Neural progenitor cell (in vitro differentiated cells): ENCODE data around the gene SHH. TPM values are rescaled to one million over a fixed set of nuclear protein-coding genes. Genes with fewer than 3 reads are reported as not detected.

Experiments used
- DNase-seq: peaks from one replicate; pipeline ENCODE4 v3.0.0-alpha.2; 2016; ENCODE audit warnings: low spot score
- H2AFZ ChIP-seq: fragments of 200-600 bp; sonication (generic); replicated peaks from 2 replicates; pipeline ENCODE4 v1.6.1; 2016; ENCODE audit warnings: antibody characterized with exemption
- H3F3A ChIP-seq: fragments of 200-600 bp; sonication (generic); 2 replicates; pipeline ENCODE4 v1.6.1; 2016; ENCODE audit warnings: antibody characterized with exemption, low read depth
- H3K27ac ChIP-seq: fragments of 200-600 bp; sonication (generic); 2 replicates; pipeline ENCODE4 v1.5.1; 2016; ENCODE audit warnings: mild to moderate bottlenecking
- H3K27me3 ChIP-seq: fragments of 200-600 bp; sonication (generic); 2 replicates; pipeline ENCODE4 v1.6.1; 2016; ENCODE audit warnings: mild to moderate bottlenecking, moderate library complexity
- H3K36me3 ChIP-seq: fragments of 200-600 bp; sonication (generic); 2 replicates; pipeline ENCODE4 v1.5.1; 2016
- H3K4me1 ChIP-seq: fragments of 200-600 bp; sonication (generic); 2 replicates; pipeline ENCODE4 v1.6.1; 2016; ENCODE audit warnings: mixed run types
- H3K4me2 ChIP-seq: fragments of 200-600 bp; sonication (generic); 2 replicates; pipeline ENCODE4 v1.6.1; 2016
- H3K4me3 ChIP-seq: fragments of 200-600 bp; sonication (generic); 2 replicates; pipeline ENCODE4 v1.5.1; 2016
- H3K79me2 ChIP-seq: fragments of 200-600 bp; sonication (generic); 2 replicates; pipeline ENCODE4 v1.6.1; 2016; ENCODE audit warnings: low read depth
- H3K9ac ChIP-seq: fragments of 200-600 bp; sonication (generic); 2 replicates; pipeline ENCODE4 v1.6.1; 2016
- H3K9me3 ChIP-seq: fragments of 200-600 bp; sonication (generic); 2 replicates; pipeline ENCODE4 v1.5.1; 2016; ENCODE audit warnings: low read depth
- H4K20me1 ChIP-seq: fragments of 200-600 bp; sonication (generic); 2 replicates; pipeline ENCODE4 v1.6.1; 2016; ENCODE audit warnings: low read depth
- H3K27ac Mint-ChIP-seq: 3 replicates; pipeline ENCODE4 v1.8.0; 2021; ENCODE audit warnings: mixed read lengths
- H3K27me3 Mint-ChIP-seq: 2 replicates; pipeline ENCODE4 v1.8.0; 2022; ENCODE audit warnings: low read depth, mild to moderate bottlenecking, inconsistent platforms, moderate library complexity, mixed read lengths; ENCODE audit not compliant: insufficient read depth
- H3K36me3 Mint-ChIP-seq: 3 replicates; pipeline ENCODE4 v1.8.0; 2021; ENCODE audit warnings: mixed read lengths
- H3K4me1 Mint-ChIP-seq: 3 replicates; pipeline ENCODE4 v1.8.0; 2021; ENCODE audit warnings: mixed read lengths
- H3K4me3 Mint-ChIP-seq: 3 replicates; pipeline ENCODE4 v1.8.0; 2021; ENCODE audit warnings: mild to moderate bottlenecking, moderate library complexity, mixed read lengths
- H3K9me3 Mint-ChIP-seq: 3 replicates; pipeline ENCODE4 v1.8.0; 2020; ENCODE audit warnings: mixed read lengths
- EZH2 ChIP-seq: fragments of 200-600 bp; sonication (generic); IDR thresholded peaks from 2 replicates; pipeline ENCODE4 v1.6.1; 2017; ENCODE audit warnings: antibody characterized with exemption, mild to moderate bottlenecking, moderate library complexity
- EZH2phosphoT487 ChIP-seq: fragments of 200-600 bp; sonication (generic); IDR thresholded peaks from 2 replicates; pipeline ENCODE4 v1.6.1; 2017; ENCODE audit warnings: antibody characterized with exemption
- total RNA-seq: library from RNA; depleted of rRNA; stranded (reverse); fragments of >200 nt; gene quantifications from 2 replicates; pipeline ENCODE4 v1.2.3, GENCODE V29; 2015; ENCODE audit warnings: low replicate concordance
- TF ChIP-seq, protein P1 (sequence below): fragments of 200-600 bp; sonication (generic); IDR thresholded peaks from 2 replicates; pipeline ENCODE4 v1.5.1; 2017; ENCODE audit warnings: antibody characterized with exemption, mild to moderate bottlenecking

Gene SHH
- total RNA-seq, 1 donor from 2014 or later = not detected

DNA sequence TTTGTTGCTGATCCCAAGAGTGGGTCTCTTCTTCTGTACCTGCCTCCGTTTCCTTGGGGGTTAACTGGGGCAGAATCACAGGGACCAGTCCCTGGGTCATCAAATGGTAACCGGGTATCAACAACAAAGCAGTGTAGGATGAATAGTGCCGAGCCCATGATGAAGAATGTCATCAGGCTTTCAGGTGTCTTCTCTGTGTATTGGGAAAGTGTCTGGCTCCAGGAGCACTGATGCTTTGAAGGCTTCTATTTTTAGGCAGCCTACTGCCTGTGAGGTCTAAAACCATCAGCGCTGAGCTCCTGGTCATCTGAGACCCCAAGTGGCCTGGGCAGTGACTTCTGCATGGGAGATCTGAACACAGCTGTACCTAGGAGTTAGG lies 48.2 kb upstream of the SHH start:
- no peaks in the 10 kb centered on the region for H3K9me3 ChIP-seq
- H3K27ac Mint-ChIP-seq = no peak overlapping the region
- H3K27me3 ChIP-seq = peaks cover 24% of the 10 kb centered on the region
- H4K20me1 ChIP-seq = no peaks in the 10 kb centered on the region
- no peak overlapping the region for H3K27ac ChIP-seq
- H3K4me3 Mint-ChIP-seq = no peak overlapping the region
- peaks cover 2% of the 10 kb centered on the region for H3K27me3 Mint-ChIP-seq
- H3K4me3 ChIP-seq = no peak overlapping the region
- H3K36me3 ChIP-seq = no peaks in the 10 kb centered on the region
- H3K4me2 ChIP-seq = no peak overlapping the region
- no peak for TF ChIP-seq EZH2phosphoT487
- TF ChIP-seq EZH2 = no peak
- TF ChIP-seq, protein P1, sequence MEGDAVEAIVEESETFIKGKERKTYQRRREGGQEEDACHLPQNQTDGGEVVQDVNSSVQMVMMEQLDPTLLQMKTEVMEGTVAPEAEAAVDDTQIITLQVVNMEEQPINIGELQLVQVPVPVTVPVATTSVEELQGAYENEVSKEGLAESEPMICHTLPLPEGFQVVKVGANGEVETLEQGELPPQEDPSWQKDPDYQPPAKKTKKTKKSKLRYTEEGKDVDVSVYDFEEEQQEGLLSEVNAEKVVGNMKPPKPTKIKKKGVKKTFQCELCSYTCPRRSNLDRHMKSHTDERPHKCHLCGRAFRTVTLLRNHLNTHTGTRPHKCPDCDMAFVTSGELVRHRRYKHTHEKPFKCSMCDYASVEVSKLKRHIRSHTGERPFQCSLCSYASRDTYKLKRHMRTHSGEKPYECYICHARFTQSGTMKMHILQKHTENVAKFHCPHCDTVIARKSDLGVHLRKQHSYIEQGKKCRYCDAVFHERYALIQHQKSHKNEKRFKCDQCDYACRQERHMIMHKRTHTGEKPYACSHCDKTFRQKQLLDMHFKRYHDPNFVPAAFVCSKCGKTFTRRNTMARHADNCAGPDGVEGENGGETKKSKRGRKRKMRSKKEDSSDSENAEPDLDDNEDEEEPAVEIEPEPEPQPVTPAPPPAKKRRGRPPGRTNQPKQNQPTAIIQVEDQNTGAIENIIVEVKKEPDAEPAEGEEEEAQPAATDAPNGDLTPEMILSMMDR = no peak
- no peaks in the 10 kb centered on the region for H3K4me1 Mint-ChIP-seq
- DNase-seq = no peak
- H2AFZ ChIP-seq = no peak overlapping the region
- H3K9ac ChIP-seq = no peak overlapping the region
- H3K9me3 Mint-ChIP-seq = no peaks in the 10 kb centered on the region
- no peaks in the 10 kb centered on the region for H3F3A ChIP-seq
- H3K36me3 Mint-ChIP-seq = no peaks in the 10 kb centered on the region
- no peaks in the 10 kb centered on the region for H3K79me2 ChIP-seq
- H3K4me1 ChIP-seq = no peaks in the 10 kb centered on the region

DNA sequence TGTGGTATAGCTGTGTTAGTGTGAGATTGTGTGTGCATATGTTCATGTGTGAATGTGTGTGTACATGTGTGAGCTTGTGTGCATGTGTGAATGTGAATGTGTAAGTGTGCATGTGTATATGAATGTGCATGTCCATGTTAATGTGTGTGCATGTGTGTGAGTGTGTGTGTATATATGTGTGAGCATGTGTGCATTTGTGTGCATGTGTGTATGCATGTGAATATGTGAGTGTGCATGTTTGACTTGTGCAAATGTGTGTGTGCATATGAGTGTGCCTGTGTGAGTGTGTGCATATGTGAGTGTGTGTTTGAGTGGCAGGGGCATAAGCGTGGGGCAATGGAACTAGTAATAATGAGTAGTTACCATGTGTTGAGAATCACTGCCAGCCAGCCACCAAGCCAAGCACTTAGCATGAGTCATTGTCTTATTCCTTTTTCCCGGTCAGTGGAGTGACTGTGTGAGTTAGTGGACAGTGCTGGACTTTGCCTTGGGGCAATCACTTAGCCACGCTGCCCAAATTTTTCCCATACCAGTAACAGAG lies 46.3 kb upstream of the SHH start:
- no peak overlapping the region for H2AFZ ChIP-seq
- H3K4me3 ChIP-seq = no peak overlapping the region
- H3K9ac ChIP-seq = no peak overlapping the region
- H3K27ac ChIP-seq = no peak overlapping the region
- no peak overlapping the region for H3K4me3 Mint-ChIP-seq
- no peaks in the 10 kb centered on the region for H3K79me2 ChIP-seq
- H3K36me3 ChIP-seq = no peaks in the 10 kb centered on the region
- no peaks in the 10 kb centered on the region for H3K4me1 Mint-ChIP-seq
- TF ChIP-seq, protein P1 = no peak
- TF ChIP-seq EZH2phosphoT487 (no peak), EZH2 (no peak)
- H3K9me3 ChIP-seq = no peaks in the 10 kb centered on the region
- no peaks in the 10 kb centered on the region for H3K9me3 Mint-ChIP-seq
- DNase-seq = no peak
- H4K20me1 ChIP-seq = no peaks in the 10 kb centered on the region
- H3K27ac Mint-ChIP-seq = no peak overlapping the region
- no peaks in the 10 kb centered on the region for H3K4me1 ChIP-seq
- peaks cover 2% of the 10 kb centered on the region for H3K27me3 Mint-ChIP-seq
- H3F3A ChIP-seq = no peaks in the 10 kb centered on the region
- H3K4me2 ChIP-seq = no peak overlapping the region
- peaks cover 24% of the 10 kb centered on the region for H3K27me3 ChIP-seq
- no peaks in the 10 kb centered on the region for H3K36me3 Mint-ChIP-seq

DNA sequence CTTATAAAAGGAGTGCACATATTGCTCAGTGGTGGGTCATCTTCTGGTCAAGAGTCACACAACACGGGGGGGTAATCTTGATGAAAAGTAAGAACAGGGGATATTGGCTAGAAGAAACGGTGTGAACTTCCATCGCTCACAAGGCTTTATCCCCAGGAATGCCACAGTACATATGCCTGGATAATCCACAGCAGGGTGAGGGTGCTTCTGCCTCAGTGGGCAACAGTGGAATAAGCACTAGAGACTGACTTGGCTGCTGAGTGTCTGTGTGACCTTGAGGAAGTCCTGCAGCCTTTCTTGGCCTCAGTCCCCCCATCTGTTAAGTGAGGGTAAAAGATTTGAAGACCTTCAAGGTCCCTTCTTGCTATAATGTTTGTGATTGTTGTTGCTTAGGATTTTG lies 44.9 kb upstream of the SHH start:
- peaks cover 6% of the 10 kb centered on the region for H3K27me3 Mint-ChIP-seq
- Histone ChIP-seq H3K4me2 (no peak overlapping the region), H3K9me3 (no peaks in the 10 kb centered on the region), H3K27ac (no peak overlapping the region), H3K79me2 (no peaks in the 10 kb centered on the region), H3K9ac (no peak overlapping the region), H3K4me1 (no peaks in the 10 kb centered on the region), H3K27me3 (peaks cover 24% of the 10 kb centered on the region), H3K4me3 (no peak overlapping the region), H3K36me3 (no peaks in the 10 kb centered on the region), H4K20me1 (no peaks in the 10 kb centered on the region), H2AFZ (no peak overlapping the region), H3F3A (no peaks in the 10 kb centered on the region)
- no peak overlapping the region for H3K4me3 Mint-ChIP-seq
- H3K27ac Mint-ChIP-seq = no peak overlapping the region
- H3K36me3 Mint-ChIP-seq = no peaks in the 10 kb centered on the region
- TF ChIP-seq, protein P1 = no peak
- no peak for TF ChIP-seq EZH2
- no peak for TF ChIP-seq EZH2phosphoT487
- no peaks in the 10 kb centered on the region for H3K9me3 Mint-ChIP-seq
- H3K4me1 Mint-ChIP-seq = no peaks in the 10 kb centered on the region
- DNase-seq = no peak
